Activated T-cell treated with anti-CD3 and anti-CD28 coated beads, Interleukin-2, amount 50 U/mL, for 24 hours (primary cell): ENCODE results near the gene TANK.
A peak's percentile ranks its signal among the peaks of the same experiment; 100 is the strongest.
"Not testable (repeated sequence)": the region's sequence is repeated elsewhere in the genome, so short reads cannot be mapped to it uniquely, and the experiment has no call there.

Source experiments
- DNase-seq: peaks from one replicate; pipeline ENCODE4 v3.0.0-alpha.2; 2020
- H3K27ac Mint-ChIP-seq: 2 replicates; pipeline ENCODE4 v1.8.0; 2020; ENCODE audit warnings: mild to moderate bottlenecking, mixed read lengths
- H3K27me3 Mint-ChIP-seq: 2 replicates; pipeline ENCODE4 v1.8.0; 2020; ENCODE audit warnings: mixed read lengths
- H3K36me3 Mint-ChIP-seq: 2 replicates; pipeline ENCODE4 v1.8.0; 2020; ENCODE audit warnings: low read depth, mixed read lengths
- H3K4me1 Mint-ChIP-seq: 2 replicates; pipeline ENCODE4 v1.8.0; 2020; ENCODE audit warnings: low read depth, mixed read lengths
- H3K4me3 Mint-ChIP-seq: 2 replicates; pipeline ENCODE4 v1.8.0; 2020; ENCODE audit warnings: mild to moderate bottlenecking, moderate library complexity, mixed read lengths
- H3K9me3 Mint-ChIP-seq: 2 replicates; pipeline ENCODE4 v1.8.0; 2020; ENCODE audit warnings: mixed read lengths

The TANK gene

GRCh38 chr2:161169335-161169734, 9.1 kb downstream of the TANK start:
- H3K4me1 Mint-ChIP-seq, result peaks cover 92% of the 10 kb centered on the region
- H3K9me3 Mint-ChIP-seq, result peaks cover 9% of the 10 kb centered on the region
- no peak for DNase-seq
- peaks cover 89% of the 10 kb centered on the region for H3K36me3 Mint-ChIP-seq
- H3K27me3 Mint-ChIP-seq, result no peaks in the 10 kb centered on the region
- no peak overlapping the region for H3K27ac Mint-ChIP-seq
- H3K4me3 Mint-ChIP-seq, result no peak overlapping the region

- DNase-seq, result no peak
- Mint-ChIP-seq H3K4me1 (peaks cover 90% of the 10 kb centered on the region), H3K27ac (no peak overlapping the region), H3K36me3 (peaks cover 87% of the 10 kb centered on the region), H3K27me3 (no peaks in the 10 kb centered on the region), H3K9me3 (peaks cover 9% of the 10 kb centered on the region), H3K4me3 (no peak overlapping the region)
These were observed 10.1 kb downstream of the TANK start for GRCh38 chr2:161170377-161170776.

- H3K36me3 Mint-ChIP-seq, result peaks cover 87% of the 10 kb centered on the region
- peaks cover 9% of the 10 kb centered on the region for H3K9me3 Mint-ChIP-seq
- no peak for DNase-seq
- H3K4me3 Mint-ChIP-seq, result peak overlapping the region; percentile 11
- H3K4me1 Mint-ChIP-seq, result peaks cover 87% of the 10 kb centered on the region
- no peaks in the 10 kb centered on the region for H3K27me3 Mint-ChIP-seq
- H3K27ac Mint-ChIP-seq, result peak overlapping the region; percentile 72
These were observed 11.0 kb downstream of the TANK start for GRCh38 chr2:161170958-161171932.

GRCh38 chr2:161172901-161173540, 12.8 kb downstream of the TANK start:
- peaks cover 87% of the 10 kb centered on the region for H3K36me3 Mint-ChIP-seq
- H3K27me3 Mint-ChIP-seq, result no peaks in the 10 kb centered on the region
- DNase-seq, result no peak
- peak overlapping the region; percentile 34 for H3K4me3 Mint-ChIP-seq
- H3K9me3 Mint-ChIP-seq, result peaks cover 7% of the 10 kb centered on the region
- H3K27ac Mint-ChIP-seq, result peak overlapping the region; percentile 45
- H3K4me1 Mint-ChIP-seq, result peaks cover 78% of the 10 kb centered on the region

GRCh38 chr2:161173541-161174194, 13.4 kb downstream of the TANK start:
- no peak for DNase-seq
- peaks cover 7% of the 10 kb centered on the region for H3K9me3 Mint-ChIP-seq
- H3K36me3 Mint-ChIP-seq, result peaks cover 89% of the 10 kb centered on the region
- H3K27ac Mint-ChIP-seq, result peak overlapping the region; percentile 45
- H3K4me3 Mint-ChIP-seq, result peak overlapping the region; percentile 34
- H3K4me1 Mint-ChIP-seq, result peaks cover 78% of the 10 kb centered on the region
- H3K27me3 Mint-ChIP-seq, result no peaks in the 10 kb centered on the region

- Mint-ChIP-seq H3K9me3 (peaks cover 4% of the 10 kb centered on the region), H3K4me3 (no peak overlapping the region), H3K27ac (no peak overlapping the region), H3K27me3 (no peaks in the 10 kb centered on the region), H3K36me3 (peaks cover 93% of the 10 kb centered on the region), H3K4me1 (peaks cover 50% of the 10 kb centered on the region)
- DNase-seq, result no peak
These were observed 17.7 kb downstream of the TANK start for GRCh38 chr2:161177969-161178368.

GRCh38 chr2:161178756-161179155, 18.5 kb downstream of the TANK start:
- H3K27ac Mint-ChIP-seq, result no peak overlapping the region
- H3K4me1 Mint-ChIP-seq, result peaks cover 43% of the 10 kb centered on the region
- no peak for DNase-seq
- peaks cover 2% of the 10 kb centered on the region for H3K9me3 Mint-ChIP-seq
- no peak overlapping the region for H3K4me3 Mint-ChIP-seq
- H3K36me3 Mint-ChIP-seq, result peaks cover 88% of the 10 kb centered on the region
- no peaks in the 10 kb centered on the region for H3K27me3 Mint-ChIP-seq

GRCh38 chr2:161190050-161190449, 29.8 kb downstream of the TANK start:
- Mint-ChIP-seq H3K27ac (no peak overlapping the region), H3K9me3 (no peaks in the 10 kb centered on the region), H3K27me3 (no peaks in the 10 kb centered on the region), H3K36me3 (peaks cover 90% of the 10 kb centered on the region), H3K4me1 (peaks cover 51% of the 10 kb centered on the region), H3K4me3 (no peak overlapping the region)
- no peak for DNase-seq

GRCh38 chr2:161195602-161196001, 35.4 kb downstream of the TANK start:
- not testable (repeated sequence) for H3K27me3 Mint-ChIP-seq, DNase-seq, H3K9me3 Mint-ChIP-seq, H3K4me3 Mint-ChIP-seq, H3K27ac Mint-ChIP-seq
- peaks cover 53% of the 10 kb centered on the region for H3K4me1 Mint-ChIP-seq
- H3K36me3 Mint-ChIP-seq, result peaks cover 87% of the 10 kb centered on the region

GRCh38 chr2:161199912-161200701, 39.9 kb downstream of the TANK start:
- H3K36me3 Mint-ChIP-seq, result peaks cover 72% of the 10 kb centered on the region

GRCh38 chr2:161204846-161205245, 44.6 kb downstream of the TANK start:
- Mint-ChIP-seq H3K4me3 (no peak overlapping the region), H3K27ac (peak overlapping the region; percentile 26), H3K4me1 (peaks cover 27% of the 10 kb centered on the region), H3K27me3 (no peaks in the 10 kb centered on the region), H3K36me3 (peaks cover 66% of the 10 kb centered on the region), H3K9me3 (no peaks in the 10 kb centered on the region)
- no peak for DNase-seq

More at GRCh38 chr2:161199912-161200701, 39.9 kb downstream of the TANK start:
- Mint-ChIP-seq H3K27me3 (no peaks in the 10 kb centered on the region), H3K27ac (peak overlapping the region; percentile 90), H3K4me3 (peak overlapping the region; percentile 38), H3K4me1 (peaks cover 47% of the 10 kb centered on the region), H3K9me3 (no peaks in the 10 kb centered on the region)
- no peak for DNase-seq

- DNase-seq, result no peak
- peaks cover 75% of the 10 kb centered on the region for H3K36me3 Mint-ChIP-seq
- no peak overlapping the region for H3K27ac Mint-ChIP-seq
- no peak overlapping the region for H3K4me3 Mint-ChIP-seq
- peaks cover 13% of the 10 kb centered on the region for H3K4me1 Mint-ChIP-seq
- no peaks in the 10 kb centered on the region for H3K27me3 Mint-ChIP-seq
- no peaks in the 10 kb centered on the region for H3K9me3 Mint-ChIP-seq
These were observed 46.3 kb downstream of the TANK start for GRCh38 chr2:161206471-161207032.

GRCh38 chr2:161207941-161208340, 47.7 kb downstream of the TANK start:
- peaks cover 84% of the 10 kb centered on the region for H3K36me3 Mint-ChIP-seq
- peak overlapping the region; percentile 63 for H3K27ac Mint-ChIP-seq
- H3K4me3 Mint-ChIP-seq, result no peak overlapping the region
- no peaks in the 10 kb centered on the region for H3K27me3 Mint-ChIP-seq
- H3K9me3 Mint-ChIP-seq, result no peaks in the 10 kb centered on the region
- DNase-seq, result no peak
- H3K4me1 Mint-ChIP-seq, result peaks cover 9% of the 10 kb centered on the region
